Activated CD4-positive, CD25-positive, alpha-beta regulatory T cell treated with anti-CD3 and anti-CD28 coated beads, Interleukin-2, amount 50 U/mL, for 72 hours (primary cell): ENCODE measurements around the gene METTL1.
"Not testable (repeated sequence)": the region's sequence is repeated elsewhere in the genome, so short reads cannot be mapped to it uniquely, and the experiment has no call there.

Experiments used
- DNase-seq: peaks from one replicate; pipeline ENCODE4 v3.0.0; 2021

METTL1 gene

DNA sequence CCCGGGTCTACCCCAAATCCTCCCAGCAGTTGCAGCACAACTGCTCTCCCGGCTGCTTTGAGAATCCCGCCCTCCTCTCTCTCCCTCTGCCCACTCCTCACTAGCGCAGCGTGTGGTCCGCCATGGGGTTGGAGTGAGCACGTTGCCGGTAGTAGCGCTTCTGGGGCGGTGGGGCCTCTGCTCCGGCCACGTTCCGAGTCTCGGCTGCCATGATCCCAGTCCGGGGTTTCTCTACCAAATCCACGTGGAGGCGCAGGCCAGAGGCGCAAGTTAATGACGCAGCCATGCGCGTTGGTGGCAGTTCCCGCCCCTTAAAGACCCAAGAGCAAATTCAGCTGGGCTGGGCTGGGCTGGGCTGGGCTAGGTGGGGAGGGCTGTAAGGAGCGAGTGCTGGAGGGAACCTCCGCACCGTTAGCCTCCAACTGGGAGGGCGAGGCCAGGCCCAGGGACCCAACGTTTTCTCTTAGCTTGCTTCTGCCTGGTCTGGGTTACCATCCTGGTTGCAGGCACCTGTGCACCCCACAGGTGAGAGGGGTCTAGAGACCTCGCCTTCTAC lies at the start of gene METTL1:
Gene METTL1 (minus strand): TSS at position 233 of the 556 bp plus-strand sequence. CDS start 22 bp downstream, at position 211.
- peak; percentile 82 for DNase-seq

- not testable (repeated sequence) for DNase-seq
Measured at GRCh38 chr12:57821015-57821414, 49.1 kb upstream of the METTL1 start.

- not testable (repeated sequence) for DNase-seq
Measured at GRCh38 chr12:57820119-57820518, 48.2 kb upstream of the METTL1 start.

DNA sequence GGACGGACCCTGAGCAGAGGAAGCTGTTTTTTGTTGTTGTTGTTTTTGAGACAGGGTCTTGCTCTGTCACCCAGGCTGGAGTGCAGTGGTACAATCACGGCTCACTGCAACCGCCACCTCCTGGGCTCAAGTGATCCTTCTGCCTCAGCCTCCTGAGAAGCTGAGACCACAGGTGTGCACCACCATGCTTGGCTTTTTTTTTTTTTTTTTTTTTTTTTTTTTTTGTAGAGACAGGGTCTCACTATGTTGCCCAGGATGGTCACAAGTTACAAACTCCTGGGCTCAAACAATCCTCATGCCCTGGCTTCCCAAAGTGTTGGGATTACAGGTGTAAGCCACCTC lies 46.1 kb upstream of the METTL1 start:
- not testable (repeated sequence) for DNase-seq

- no peak for DNase-seq
Measured at GRCh38 chr12:57817261-57817989, 45.5 kb upstream of the METTL1 start.

DNA sequence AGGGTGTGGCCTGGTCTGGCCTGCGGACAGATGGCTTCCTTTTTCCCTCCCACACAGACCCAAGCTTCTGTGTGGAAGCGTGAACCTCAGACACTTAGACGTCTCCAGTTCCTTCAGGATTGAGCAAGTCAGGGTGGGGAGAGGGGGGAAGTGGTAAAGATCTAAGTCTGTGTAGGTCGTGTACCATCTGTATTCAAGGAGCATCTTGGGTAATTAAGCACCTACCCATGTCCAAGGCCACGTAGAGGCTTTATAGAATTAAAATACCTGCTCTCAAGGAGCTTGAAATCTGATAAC lies 44.9 kb upstream of the METTL1 start:
- no peak for DNase-seq

DNA sequence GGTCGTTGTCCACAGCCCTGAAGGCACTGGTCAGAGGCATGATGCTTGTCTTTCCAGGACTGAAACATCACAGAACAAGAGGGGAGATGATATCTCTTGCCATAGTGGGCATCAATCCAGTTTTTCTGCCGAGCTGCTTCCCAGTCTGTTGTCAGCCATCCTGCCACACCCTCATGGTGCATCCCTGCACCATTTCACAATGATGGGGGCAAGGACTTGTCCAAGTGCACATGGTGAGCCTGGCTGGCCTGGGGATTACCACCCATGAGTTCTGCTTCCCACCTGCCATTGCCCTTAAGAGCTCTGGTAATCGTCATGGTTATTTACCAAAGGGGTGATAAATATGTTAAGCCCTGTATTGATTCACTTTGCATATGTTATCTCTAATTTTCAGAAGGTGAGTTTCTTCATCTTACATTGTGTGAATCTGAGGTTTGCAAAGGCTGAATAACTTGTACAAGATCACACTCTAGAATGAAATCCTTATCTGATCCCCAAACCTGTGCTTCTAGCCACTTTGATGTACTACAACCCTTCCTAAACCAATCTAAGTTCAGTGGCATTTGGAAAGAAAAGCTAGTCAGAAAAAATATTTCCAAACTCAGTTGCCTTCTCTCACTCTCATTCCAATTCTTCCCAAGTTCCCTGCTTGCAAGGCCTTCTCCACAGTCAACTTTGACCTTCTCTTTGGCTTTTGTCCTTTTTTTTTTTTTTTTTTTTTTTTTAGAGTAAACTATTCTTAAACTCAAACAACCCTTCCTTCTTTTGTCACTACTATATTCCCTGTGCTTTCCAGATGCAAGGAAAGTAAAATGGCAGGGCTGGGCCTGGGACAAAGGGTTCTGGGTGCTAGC lies 44.3 kb upstream of the METTL1 start:
- no peak for DNase-seq

DNA sequence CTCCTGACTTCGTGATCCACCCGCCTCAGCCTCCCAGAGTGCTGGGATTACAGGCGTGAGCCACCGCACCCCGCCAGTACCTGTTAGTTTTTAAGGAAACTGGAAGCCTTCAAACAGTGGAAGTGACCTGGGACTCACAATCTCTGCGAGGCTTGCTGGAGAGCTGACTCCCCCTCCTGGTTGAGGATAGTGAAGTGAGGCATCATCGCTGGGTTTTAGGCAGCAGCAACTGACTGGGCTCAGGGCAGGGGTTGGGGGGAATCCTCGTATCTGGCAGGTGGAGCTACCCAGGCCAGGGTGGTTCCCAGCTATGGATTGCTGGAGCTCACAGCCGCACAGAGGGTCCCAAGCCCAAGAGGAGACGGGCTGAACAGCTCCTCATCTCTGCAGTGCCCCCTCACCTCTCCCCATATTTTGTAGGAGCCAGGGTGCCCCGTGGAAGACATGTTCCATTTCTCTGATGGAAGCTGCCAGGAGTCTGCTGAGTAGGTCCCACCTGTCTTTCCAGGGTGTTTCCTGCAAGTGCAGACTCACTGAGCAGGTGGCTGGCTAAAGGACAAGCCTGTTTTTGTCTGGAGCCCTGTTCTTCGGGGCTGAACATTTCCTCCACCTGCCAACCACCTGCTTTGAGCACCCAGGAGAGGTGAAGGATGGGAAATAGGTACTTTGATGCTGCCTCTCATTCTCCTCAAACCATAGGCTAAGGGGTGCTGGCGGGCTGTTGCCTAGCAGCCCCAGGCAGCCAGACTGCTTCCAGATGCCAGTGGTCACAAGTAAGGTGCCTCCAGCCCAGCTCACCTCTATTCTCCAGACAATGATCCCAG lies 43.5 kb upstream of the METTL1 start:
- no peak for DNase-seq

- no peak for DNase-seq
Measured at GRCh38 chr12:57813971-57814772, 42.3 kb upstream of the METTL1 start.

DNA sequence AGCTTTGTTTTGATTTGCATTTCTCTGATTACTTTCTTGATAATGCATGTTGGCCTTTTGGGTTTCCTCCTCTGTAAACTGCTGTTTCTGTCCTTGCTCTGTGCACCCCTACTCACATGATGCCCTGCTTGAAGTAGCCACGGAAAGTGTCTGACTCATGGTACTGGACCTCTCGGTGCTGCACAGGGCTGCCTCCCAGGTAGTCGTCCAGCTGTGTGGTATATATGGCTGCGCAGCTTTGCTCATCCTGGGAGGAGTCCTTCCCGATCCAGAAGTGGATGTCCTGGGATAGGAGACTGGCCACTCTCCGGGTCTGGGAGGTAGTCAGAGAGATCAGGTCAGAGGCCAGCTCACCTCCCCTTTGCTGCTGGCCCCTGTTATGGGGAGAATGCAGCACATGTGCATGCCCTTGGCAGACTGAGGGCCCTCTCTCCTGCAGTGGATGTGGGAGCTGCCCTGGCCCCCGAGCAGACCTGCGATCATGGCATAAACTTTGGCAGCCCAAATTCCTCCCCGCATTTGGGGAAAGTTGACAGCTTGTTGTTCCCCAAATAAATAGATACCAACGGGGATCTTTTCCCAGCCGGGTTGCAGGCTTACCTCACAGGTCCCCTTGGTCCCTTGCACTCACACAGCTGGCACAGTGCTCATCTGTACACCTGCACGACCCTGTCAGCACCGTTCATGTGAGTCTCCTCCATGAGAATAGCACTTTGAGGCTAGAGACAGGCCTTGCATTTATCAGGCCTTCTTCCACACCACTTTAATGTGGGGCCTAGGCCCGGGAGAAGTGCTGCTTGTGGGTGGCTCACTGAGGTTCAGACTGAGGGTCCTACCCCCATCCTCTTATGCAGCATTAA lies 41.4 kb upstream of the METTL1 start:
- no peak for DNase-seq

DNA sequence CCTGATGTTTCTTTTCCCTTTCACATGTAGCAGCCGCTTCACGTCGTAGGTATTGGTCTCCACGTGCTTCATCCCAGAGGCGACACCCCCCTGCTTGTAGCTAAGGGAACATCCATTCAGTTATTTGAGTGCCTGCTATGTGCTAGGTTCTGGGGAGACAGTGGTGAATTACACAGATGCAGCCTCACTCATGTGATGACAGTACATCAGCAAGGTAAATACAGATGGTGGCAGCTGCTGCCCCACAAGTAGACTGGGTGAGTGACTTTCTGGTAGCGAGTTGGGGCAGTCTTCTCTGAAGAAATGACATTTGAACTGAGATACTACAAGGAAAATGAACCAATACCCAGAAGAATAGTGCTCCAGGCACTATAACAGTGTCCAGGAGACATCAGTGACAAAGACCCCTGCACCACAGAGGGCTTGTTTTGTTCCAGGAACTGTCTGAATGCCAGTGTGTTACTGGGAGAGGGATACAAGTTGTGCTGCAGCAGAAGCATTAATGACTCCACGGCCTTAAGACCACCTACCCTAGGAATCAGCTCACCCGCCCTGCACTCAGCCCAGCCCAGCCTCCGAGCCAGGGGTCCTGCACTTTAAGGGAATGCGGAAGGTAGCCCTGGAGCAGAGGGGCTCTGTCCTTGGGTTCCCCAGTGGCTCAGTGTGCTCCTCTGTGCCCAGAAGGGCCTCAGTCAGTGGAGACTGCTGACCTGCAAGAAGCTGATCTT lies 39.3 kb upstream of the METTL1 start:
- DNase-seq: no peak

DNA sequence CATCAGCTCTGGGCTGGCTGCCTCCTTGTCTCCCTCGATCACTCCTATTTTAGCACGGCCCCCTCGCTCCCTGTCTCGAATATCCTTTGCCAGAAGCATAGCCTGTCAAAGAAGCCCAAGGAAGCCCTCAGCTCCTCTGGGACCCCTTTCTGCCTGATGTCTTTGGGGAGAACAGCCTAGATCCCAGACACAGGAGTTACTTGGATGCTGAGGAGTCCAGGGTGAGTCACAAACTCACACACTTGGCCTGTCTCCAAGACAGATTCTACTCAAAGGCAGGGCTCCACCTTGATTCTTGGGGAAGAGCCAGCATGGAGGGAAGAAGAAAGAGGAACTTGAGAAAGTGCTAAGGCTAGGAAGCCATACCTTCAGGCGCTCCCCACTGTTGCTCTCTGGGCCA lies 38.5 kb upstream of the METTL1 start:
- no peak for DNase-seq

- no peak for DNase-seq
Measured at GRCh38 chr12:57809425-57809824, 37.5 kb upstream of the METTL1 start.

DNA sequence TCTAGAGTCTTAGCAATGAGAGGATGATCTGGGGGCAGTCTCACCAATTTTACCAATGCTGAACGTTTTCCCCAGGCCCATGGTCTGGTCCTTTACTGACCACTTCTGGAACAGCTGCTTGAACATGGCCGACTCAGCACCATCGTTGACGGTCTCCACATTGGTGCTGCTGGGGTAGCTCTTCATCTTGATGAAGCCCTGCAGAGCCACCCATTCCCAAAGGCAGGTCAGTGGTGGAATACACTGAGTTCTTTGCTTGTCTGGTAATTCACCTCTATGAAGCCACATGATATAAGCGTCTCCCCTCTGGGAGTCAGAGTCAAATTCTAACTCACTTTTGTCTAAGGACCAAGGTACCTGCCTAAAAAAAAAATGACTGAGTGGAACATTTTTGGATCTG lies 36.4 kb upstream of the METTL1 start:
- DNase-seq: no peak

DNA sequence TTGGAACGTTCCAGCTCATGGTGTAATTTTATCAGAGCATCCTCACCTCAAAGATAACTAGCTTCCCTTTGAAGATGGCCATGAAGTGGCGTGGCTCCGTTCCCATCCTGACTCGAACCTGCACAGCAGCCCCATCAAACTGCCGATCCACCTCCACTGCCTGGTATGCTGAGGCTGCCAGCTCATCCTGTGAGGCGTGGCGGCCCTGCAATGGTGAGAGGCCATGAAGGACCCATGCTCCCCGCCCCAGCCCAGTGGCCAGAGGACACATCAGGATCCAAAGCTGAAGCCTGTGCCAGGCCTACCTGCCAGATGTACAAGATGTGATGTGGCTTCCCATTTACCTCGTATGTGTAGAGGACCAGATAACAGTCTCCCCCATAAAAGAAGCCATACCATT lies 35.4 kb upstream of the METTL1 start:
- no peak for DNase-seq

GRCh38 chr12:57806677-57807076 lies 34.8 kb upstream of the METTL1 start:
- DNase-seq: no peak

DNA sequence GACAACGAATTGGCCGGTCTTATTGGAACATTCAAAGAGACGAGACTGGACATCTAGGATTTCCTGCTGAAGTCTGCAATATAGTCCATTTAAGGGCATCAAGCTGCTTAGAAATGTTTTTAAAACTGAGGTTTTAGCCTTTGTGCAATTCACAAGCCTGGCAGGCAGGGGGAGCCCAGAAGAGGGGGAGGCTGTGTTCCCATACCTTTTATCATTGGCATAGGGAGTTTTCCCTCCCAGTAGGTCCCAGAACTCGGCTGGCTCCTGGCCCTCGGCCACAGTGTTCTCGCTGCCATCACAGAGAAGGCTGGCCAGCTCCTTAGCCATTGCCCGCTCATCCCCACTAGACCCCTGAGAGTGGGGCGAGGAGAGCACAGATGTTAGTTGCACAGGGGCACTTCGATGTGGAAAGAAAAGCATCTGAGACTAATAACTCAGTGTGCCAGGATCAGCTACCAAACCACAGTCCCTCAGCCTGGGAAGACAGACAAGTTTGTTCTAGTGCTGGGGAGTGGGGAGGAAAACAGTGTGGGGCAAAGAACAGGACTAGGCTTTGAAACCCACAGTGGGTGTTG lies 31.5 kb upstream of the METTL1 start:
- DNase-seq: peak; percentile 40

DNA sequence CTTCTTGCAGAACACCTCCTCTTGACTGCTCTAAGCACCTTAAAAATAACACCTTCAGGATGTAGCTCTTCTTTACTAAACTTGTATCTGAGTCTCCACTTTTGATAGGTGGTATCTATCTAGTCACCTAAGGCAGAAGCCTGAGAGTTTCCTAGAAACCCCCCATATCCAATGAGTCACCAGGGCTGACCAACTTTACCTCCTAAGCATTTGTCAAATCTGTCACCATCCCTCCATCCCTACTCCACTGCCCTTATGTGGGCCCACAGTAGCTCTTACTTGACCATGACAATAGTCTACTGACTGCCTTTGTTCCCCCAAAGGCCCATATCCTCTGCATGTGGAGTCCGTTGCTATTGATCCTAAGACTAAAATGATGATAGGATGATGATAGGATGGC lies 30.7 kb upstream of the METTL1 start:
- DNase-seq: no peak

DNA sequence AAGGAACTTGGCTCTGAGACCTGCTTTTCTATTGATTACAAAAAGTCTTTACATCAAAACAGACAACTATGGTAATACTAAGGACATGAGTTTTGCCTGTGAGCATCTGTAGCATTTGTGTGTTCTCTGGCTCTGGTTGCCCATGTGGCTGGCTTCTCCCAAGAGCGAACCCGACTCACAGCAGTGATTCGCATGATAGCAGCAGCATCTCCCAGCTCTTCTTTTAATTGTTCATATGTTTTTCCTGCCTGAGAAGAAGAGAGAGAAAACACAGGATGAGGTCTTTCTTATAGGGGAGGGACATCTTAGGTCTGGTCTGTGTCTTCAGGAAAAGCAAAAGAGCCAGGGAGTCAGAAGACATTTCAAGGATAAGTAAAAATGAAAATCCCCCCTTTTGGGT lies 29.1 kb upstream of the METTL1 start:
- DNase-seq: no peak

- no peak for DNase-seq
Measured at GRCh38 chr12:57797933-57798332, 26.0 kb upstream of the METTL1 start.
